ENCODE measurements around the gene CFAP90. TPM values are rescaled to one million over a fixed set of nuclear protein-coding genes. Genes with fewer than 3 reads are reported as not detected.

CFAP90 gene
- total and polyA plus RNA-seq, 2 of the 8 experiments (the other 6 are each of a cell fraction or from before 2014, with no cell fraction given) = 0.39 to 0.92 TPM

DNA sequence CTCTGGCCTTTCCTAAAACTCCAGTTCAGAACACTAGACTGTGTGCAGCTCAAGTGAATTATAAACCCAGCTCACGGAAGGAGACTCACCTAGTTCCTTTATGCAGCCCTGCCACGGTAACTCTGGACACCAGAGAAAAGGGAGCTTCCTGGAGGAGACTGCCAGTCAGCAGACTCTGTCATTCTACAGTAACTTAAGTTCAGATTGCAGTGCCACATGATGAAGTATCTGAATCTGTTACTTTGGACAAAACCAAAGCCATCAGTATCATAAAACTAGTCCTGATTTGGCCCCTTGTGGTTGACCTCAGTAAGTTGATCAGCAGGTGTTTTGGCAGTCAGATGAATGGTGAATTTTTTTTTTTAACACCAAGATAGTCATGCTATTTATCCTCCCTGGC lies 20.7 kb upstream of the CFAP90 start (continued):
- TF ChIP-seq, protein P1, sequence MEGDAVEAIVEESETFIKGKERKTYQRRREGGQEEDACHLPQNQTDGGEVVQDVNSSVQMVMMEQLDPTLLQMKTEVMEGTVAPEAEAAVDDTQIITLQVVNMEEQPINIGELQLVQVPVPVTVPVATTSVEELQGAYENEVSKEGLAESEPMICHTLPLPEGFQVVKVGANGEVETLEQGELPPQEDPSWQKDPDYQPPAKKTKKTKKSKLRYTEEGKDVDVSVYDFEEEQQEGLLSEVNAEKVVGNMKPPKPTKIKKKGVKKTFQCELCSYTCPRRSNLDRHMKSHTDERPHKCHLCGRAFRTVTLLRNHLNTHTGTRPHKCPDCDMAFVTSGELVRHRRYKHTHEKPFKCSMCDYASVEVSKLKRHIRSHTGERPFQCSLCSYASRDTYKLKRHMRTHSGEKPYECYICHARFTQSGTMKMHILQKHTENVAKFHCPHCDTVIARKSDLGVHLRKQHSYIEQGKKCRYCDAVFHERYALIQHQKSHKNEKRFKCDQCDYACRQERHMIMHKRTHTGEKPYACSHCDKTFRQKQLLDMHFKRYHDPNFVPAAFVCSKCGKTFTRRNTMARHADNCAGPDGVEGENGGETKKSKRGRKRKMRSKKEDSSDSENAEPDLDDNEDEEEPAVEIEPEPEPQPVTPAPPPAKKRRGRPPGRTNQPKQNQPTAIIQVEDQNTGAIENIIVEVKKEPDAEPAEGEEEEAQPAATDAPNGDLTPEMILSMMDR (IDR thresholded peaks at IDR 0.05; ENCODE audit: control extremely low read depth in 1 of 3, insufficient read depth in 1 of 3, low read depth in 1 of 3, low read length in 3 of 3) = no peak
